Caki2 (cell line): ENCODE measurements around the gene CMBL. TPM values are rescaled to one million over a fixed set of nuclear protein-coding genes. Genes with fewer than 3 reads are reported as not detected.
"Not testable (repeated sequence)": the region's sequence is repeated elsewhere in the genome, so short reads cannot be mapped to it uniquely, and the experiment has no call there.

Experiments used
- DNase-seq: peaks from one replicate; pipeline ENCODE4 v3.0.0-alpha.2; 2015; ENCODE audit warnings: low read depth
- in situ Hi-C: cut with HindIII; loops from 2 replicates; pipeline ENCODE4 v1.10.0; 2016; ENCODE audit warnings: low sequenced_read_pairs, low pct_unique_long_range_greater_than_20kb, mixed read lengths
- total RNA-seq: library from RNA; depleted of rRNA; stranded (reverse); fragments of >200 nt; shearing (Covaris generic); gene quantifications from 2 replicates; pipeline ENCODE4 v1.2.3, GENCODE V29; 2014; ENCODE audit warnings: low replicate concordance

CMBL gene
- total RNA-seq, 1 experiment from 2014 or later: 219 TPM

DNA sequence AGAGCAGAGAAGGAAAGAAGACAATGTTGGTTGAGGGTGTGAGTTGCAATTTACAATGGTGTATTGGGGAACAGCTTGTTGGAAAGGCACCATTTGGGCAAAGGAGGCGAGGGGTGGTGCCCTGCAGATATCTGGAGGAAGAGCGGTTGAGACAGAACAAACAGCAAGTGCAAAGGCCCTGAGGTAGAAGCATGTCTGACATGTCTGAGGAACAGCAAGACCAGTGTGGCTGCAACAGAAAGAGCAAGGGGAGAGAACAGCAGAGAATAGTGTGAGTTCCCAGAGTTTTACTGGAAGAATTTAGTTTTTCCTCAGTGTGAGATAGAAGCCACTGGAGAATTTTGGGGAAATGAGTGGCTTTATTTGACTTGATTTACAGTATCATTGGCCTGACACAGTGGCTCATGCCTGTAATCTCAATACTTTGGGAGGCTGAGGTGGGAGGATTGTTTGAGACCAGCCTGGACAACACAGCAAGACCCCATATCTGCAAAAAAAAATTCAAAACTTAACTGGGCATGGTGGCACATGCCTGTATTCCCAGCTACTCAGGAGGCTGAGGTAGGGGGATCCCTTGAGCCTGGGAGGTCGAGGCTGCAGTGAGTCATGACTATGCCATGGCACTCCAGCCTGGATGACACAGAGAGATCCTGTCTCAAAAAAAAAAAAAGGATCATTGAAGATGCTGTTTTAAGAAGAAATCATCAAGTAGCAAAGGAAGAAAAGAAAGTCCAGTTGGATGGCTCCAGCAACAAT lies 13.6 kb downstream of the CMBL start:
- in situ Hi-C loops: no loop called here

DNA sequence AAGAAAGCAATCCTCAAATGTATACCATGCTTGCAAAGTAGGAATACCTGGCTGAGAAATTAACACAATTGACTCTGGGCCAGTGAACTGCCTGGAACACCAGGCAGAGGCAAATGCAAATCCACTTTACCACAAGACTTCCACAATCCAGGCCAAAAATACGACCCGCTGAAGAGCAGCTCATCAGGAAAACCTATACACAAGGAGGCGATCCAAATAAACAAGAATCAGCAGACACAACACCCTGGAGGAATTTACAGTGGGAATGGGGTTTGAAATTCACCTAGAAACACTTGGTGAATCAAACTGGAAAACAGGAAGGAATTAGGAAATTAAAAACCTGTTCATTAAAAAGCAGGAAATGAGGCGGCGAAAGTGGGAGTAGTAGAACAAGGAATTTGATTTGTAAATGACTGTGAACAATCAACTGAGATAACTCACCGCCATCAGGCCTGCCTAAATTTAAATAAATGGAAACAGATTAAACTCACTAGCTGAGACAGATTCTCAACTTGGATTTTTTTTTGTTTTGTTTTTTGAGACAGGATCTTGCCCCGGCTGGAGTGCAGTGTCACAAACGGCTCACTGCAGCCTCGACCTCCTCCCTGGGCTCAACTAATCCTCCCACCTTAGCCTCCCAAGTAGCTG lies 15.9 kb downstream of the CMBL start:
- no peak for DNase-seq
- in situ Hi-C loops: no loop called here

More for the DNA sequence above, 13.6 kb downstream of the CMBL start:
- DNase-seq: no peak

DNA sequence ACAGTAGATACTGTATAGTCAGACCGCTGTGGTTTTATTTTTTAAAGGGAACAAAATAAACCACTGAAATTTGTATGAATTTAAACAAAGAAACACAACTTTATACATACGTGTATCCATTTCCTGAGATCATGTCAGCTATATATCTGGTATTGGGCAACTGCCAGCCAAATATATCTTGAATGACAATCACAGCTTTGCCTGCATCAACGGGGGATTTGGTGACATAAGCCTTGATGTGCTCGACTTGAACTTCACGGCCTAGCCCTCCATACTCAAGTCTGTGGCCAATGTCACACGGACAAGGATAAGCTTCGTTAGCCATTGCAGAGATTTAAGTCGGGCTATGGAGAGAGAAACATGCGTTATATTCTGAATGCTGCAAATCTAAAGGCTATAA lies 17.3 kb downstream of the CMBL start:
- no peak for DNase-seq
- in situ Hi-C loops: no loop called here

DNA sequence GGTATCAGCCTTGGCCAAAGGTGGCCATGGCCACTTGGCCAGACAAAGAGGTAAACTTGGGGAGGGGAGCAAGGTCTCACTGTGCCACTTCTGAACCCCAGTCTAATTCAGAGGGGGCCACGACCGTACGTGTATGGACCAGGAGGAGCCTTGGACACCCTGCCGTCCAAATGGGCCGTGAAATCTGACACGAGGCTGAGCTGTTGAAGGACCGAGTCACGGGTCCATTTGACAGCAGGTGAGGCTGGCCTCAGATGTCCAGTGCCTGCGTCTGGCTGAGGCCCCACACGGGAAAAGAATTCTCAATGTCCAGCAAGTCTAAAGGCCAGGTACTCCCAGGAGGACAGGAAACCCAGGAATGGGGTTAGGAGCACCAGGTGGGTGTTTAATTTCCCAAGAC lies 17.7 kb downstream of the CMBL start:
- DNase-seq: no peak
- in situ Hi-C loops: no loop called here

DNA sequence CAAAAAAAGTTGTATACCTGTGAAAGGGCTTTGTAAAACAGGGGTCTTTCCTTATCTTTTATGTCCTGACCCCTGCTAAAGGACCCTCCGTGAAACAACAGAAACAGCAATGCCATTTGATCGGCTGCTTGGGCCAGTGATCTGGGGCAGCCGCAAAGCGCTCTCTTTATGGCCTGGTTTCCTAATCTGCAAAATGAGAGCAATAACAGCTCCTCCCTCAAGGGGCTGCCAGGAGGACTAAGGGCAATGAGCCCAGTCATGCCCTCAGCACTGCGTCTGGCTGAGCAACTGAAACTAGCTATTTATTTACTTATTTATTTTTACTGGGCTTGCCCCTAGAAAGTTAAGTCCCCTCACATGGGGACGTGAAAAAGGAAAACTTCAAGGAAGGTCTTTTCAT lies 18.3 kb downstream of the CMBL start:
- peak; percentile 44 for DNase-seq
- in situ Hi-C loops: no loop called here

DNA sequence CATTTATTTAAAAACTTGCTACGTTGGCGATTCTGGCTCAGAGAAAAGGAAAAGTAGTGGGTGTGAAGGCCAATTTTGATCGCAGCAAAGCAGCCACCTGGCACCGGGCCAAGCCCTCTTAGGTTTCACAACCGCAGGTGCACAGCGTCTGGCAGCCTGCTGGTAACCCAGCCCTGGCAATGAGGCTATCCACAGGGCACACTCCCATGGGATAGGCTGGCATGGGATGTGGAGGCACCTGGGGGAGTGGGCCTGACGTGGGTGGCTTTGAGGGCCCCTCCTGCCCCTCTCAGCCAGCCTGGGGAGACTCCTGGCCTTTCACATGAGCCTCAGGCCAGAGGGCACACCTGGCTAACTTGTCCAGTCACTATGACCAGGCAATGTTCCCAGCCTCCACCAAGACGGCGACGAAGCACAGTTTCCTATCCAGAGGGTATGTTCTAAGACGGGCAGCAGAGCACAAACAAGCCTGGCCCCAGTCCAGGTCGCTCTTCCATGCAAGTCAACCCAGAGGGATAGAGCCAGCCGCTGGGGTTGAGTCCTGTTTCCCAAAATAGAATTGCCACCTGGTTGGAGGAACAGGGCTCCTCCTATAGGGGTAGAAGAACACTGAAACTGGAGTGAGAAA lies 19.0 kb downstream of the CMBL start:
- in situ Hi-C loops: no loop called here
- peak; percentile 99 for DNase-seq

DNA sequence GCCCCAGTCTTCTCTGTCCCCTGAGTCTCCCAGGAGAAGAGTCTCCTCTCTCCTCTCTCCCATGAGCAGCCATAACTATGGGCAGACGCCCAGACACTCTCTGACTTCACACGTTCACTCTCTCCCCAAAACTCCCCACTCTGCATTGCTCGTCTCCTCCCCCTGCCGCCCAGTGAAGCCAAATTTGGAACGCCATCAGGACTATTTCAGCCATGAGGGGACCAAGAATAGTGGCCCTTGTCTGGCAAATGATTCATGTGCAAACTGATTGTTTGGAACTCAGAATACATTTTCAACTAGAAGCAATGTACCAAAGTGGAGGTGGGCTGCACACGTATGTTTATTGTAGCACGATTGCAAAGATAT lies 20.9 kb downstream of the CMBL start:
- DNase-seq: no peak
- in situ Hi-C loops: no loop called here

DNA sequence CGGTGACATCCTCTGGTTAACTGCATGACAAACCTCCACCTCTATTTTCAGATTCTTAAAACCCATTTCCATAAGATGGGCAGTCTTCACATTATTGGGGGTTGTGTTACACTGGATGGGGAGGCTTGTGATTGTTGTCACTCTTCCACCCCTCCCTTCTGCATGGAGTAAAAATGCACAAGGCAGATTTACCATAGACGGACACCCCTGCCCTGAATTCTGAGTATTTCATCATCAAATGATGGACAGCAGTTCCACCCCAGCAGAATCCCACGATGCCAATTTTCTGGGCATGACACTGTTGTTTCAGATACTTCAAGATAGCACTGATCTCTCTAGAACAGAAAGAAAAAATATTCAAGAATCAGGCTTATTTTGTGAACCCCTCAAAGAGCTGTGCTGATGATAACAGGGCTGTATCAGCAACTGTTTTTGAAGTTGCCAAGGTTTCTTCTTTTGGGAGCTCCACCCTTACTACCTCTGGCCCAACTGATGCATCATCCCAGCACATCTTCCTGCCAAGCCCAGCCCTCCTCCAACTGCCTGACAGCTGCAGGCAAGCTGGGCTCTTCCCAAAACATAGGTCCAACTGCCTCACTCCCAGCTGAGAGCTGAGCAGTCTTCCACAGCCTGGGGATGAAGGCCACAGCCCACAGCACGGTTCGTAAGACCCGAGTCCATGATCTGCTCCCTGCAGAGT lies 21.4 kb downstream of the CMBL start:
- no peak for DNase-seq
- in situ Hi-C loops: no loop called here

DNA sequence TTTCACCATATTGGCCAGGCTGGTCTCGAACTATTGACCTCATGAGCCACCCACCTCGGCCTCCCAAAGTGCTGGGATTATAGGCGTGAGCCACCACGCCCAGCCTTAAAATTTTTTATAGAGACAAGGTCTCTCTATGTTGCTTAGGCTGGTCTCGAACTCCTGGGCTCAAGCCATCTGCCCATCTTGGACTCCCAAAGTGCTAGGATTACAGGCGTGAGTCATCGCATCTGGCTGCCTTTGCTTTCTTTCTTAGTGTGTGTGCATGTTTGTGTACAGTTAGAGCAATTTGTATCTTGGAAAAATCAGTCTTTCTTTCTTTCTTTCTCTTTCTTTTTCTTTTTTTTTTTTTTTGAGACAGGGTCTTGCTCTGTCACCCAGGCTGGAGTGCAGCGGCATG lies 22.3 kb downstream of the CMBL start:
- in situ Hi-C loops: not testable (repeated sequence)
- DNase-seq: peak; percentile 50

DNA sequence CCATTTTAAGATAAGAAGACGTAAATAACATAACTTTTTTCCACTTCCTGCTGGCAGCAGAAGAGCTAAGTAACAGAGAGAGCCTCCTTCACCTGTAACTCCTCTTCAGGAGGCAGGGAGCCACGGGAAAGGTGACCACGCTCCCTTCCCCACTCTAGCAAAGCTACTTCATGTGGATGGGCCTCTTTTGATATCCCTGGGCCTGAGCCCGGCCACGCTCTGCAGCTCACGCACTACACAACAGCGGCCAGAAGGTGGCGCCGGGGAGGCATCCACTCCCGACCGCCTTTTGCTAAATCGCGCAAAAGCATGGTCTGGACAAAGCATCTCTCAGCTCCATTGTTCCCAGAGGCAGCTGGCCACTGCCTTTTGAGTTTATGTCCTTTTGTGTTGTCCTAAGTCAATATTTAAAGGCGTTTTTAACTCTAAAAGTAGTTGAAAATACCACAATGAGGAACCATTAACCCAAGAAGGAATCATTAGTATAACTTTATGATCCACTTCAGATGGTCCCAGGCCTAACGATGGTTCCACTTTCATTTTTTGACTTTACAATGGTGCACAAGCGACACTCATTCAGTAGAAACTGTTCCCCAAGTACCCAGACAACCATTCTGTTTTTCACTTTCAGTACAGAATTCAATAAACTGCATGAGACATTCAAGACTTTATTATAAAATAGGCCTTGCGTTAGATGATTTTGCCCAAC lies 23.6 kb downstream of the CMBL start:
- DNase-seq: peak; percentile 78
- in situ Hi-C loops: no loop called here

DNA sequence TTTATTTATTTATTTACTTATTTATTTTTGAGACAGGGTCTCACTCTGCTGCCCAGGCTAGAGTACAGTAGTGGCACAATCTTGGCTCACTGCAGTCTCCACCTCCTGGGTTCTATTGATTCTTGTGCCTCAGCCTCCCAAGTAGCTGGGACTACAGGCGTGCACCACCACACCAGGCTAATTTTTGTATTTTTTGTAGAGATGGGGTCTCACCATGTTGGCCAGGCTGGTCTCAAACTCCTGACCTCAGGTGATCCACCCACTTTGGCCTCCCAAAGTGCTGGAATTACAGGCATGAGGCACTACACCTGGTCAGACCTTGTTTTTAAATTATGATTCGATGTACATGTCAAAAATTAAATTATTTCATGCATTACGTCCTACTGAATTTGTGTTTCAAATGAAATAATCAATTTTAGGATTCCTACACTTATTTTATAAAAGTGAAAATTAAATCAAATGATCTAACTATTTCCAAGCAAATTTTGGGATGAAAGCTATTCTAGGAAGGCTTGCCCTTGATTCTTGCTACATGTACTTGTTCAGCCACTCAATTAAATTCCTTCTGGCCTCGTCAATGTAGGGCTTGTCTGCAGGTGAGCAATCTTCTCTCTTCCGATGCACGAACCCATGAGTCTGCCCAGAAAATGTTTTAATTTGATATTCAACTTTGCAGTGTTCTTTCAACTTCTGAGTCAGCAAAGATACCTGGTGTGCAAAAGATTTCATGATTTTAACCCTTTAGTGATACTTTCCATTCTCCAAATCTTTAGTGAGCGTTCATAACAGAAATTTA lies 27.6 kb downstream of the CMBL start:
- in situ Hi-C loops: no loop called here
- no peak for DNase-seq

DNA sequence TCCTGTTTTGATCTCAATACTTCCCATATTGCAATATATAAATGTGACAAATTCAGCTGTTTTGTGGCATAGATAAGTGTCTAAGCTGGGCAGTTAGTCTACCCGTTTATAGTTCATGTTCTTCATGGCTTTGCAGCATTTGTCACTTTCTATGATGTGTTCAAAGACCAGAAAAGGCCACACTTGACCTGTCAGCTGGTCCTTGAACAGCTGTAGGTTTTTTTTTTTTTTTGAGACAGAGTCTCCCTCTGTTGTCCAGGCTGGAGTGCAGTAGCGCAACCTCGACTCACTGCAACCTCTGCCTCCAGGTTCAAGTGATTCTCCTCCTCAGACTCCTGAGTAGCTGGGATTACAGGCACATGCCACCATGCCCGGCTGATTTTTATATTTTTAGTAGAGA lies 28.4 kb downstream of the CMBL start:
- no peak for DNase-seq
- in situ Hi-C loops: no loop called here

DNA sequence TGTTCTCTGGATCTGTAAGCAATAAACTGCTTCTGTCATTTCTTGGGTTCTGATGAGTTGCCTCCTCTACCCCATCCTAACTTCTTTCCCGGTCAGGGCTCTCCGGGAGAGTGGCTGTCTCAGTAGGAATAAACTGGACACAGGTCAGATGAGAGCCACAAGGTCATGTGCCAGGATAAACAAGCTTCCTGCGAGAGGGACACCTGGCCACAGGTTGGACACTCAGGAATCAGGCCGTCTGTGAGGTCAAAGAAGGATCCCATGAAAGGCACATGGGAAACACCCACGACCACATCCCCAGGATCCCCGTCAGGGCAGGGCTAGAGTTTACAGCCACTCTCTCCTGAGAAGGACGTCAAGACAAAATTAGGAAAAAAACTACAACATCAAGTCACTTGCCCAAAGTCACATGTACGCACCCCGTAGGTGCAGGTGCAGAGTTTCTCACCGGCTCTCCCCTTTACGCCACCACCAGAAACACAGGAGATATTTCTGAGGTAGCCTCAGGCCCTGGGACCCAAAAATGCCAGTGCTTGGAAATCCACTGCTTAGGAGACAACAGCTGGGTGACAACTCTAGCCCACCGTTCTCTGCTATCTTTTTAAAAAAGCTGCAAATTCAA lies 28.9 kb downstream of the CMBL start:
- in situ Hi-C loops: no loop called here
- DNase-seq: no peak

DNA sequence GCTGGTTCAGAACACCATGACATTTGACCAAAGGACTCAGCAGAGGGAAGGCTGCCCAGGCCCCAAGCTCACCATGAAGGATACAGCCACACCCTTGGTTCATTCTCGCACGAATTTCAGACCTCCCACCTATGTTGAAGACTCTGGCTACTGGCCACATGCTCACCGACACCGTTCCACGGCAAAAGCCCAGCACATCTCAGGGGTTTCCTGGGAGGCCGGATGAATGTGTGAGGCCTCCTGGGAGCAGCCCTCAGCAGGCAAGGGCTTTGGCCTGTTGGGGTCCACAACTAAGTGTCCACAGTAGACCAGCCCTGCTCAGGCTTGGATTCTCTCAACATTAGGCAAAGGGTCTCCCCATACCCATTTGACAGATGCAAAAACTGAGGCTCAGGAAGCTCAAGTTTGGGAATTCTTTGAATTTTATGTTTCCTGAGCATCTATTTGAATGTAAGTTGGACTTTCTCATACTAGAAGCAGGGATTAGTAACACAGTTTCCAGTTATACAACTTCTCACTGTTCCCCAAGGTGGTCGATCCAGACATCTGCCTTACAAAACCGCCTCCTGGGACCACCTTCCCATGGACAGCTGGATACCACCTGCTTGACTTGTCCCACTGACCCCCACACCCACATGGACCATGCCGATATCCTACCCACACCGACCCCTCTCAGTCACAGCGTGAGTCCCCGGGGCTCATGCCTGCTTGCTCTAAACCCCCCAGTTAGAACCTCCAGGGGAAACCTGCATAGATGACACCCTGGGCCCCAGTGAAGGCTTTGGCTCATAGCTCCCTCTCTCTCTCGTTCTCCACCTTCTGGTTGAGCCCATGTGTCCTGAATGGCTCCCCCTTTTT lies 29.7 kb downstream of the CMBL start:
- DNase-seq: no peak
- in situ Hi-C loops: no loop called here

DNA sequence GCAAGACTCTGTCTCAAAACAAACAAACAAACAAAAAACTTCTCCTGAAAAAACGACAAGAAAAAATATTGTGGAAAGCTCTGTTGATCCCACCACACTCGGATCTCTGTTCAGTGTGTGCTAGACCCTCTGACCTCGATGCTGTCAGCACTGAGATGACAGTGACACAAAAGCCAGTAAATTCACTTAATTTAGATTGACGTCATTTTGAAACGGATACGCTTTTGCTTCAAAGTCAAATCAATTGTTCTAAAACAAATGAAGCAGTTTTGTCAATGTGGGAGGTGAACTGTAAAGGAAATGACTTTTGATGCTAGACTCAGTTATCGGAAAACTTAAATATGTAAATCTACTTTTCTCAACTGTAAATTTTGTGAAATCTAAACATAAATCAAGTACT lies 31.0 kb downstream of the CMBL start:
- in situ Hi-C loops: no loop called here

DNA sequence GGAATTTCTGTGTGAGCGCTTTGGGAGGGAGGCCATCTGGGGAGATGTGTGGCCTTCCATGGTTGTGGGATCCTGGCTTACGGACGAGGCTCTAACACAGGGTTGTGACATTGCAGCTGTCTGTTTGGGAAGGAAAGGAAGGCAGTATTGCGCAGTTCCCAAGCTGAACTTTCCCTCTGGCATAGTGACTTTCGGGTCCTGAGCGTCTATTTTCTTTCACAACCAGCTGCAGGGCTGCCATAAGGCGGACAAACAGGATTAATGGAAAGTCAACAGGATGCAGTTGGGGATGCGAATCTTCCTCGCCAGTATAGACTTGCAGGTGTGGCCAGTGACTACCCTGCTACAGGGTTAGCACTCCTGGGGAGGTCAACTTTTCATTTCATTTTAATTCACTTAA lies 31.7 kb downstream of the CMBL start:
- in situ Hi-C loops: no loop called here
- no peak for DNase-seq

More for the DNA sequence above, 31.0 kb downstream of the CMBL start:
- DNase-seq: no peak

DNA sequence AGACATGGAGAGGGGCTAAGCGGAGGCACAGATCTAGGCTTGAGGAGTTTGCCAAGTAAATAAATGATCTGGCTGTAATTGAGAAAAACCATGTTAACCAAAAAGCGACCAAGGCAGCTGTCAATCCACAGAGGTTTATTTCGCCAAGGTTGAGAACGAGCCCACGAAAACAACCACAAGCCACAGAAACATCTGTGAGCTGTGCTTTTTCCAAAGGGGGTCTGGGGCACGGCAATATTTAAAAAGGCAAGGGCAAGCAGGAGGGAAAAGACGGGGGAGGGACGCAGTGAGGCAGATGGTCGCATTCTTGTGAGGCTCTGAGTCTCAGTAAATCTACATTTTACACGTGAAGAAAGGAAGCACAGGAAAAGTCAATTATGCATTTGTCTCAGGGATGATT lies 32.2 kb downstream of the CMBL start:
- DNase-seq: no peak
- in situ Hi-C loops: no loop called here
